ENCODE measurements around the gene KBTBD4.
"Not testable (repeated sequence)": the region's sequence is repeated elsewhere in the genome, so short reads cannot be mapped to it uniquely, and the experiment has no call there.

The KBTBD4 gene

DNA sequence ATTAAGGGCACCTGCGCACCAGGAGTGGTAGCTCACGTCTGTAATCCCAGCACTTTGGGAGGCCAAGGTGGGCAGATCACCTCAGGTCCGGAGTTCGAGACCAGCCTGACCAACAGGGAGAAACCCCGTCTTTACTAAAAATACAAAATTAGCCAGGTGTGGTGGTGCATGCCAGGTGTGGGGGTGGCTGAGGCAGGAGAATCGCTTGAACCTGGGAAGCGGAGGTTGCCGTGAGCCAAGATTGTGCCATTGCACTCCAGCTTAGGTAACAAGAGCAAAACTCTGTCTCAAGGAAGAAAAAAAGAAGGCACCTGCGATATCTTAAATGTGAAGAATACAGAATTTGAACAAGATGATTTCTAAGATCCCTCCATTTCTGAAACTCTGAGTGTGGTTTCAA lies 52.7 kb downstream of the KBTBD4 start:
- not testable (repeated sequence) for DNase-seq (ENCODE audit: low spot score)

DNA sequence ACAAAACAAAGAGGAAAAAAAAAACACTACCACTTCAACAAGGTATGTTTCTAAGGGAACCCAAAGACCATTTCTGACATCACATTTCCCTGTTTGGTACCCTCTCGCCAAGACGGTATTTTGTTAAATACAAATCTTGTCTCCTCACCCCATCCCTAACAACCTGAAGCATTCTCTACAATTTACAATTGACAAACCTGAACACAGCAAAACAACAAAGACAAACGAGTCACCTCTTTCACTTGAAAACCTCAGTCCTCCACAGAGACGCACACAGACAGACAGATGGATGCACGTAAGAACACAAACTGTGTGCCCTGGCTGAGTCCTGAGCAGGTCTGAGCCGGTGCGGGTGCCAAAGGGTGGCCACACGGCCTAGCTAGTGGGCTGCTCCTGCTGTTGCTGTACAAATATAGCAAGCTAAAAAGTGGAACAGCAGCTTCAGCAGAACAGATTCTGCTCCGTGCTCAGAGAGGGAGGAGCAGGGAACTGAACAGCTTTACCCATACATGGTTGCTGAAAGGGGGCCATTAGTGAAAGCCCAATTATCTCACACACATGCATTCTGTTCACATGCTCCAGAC lies 54.4 kb downstream of the KBTBD4 start:
- DNase-seq (ENCODE audit: low spot score) = peak; percentile 40

DNA sequence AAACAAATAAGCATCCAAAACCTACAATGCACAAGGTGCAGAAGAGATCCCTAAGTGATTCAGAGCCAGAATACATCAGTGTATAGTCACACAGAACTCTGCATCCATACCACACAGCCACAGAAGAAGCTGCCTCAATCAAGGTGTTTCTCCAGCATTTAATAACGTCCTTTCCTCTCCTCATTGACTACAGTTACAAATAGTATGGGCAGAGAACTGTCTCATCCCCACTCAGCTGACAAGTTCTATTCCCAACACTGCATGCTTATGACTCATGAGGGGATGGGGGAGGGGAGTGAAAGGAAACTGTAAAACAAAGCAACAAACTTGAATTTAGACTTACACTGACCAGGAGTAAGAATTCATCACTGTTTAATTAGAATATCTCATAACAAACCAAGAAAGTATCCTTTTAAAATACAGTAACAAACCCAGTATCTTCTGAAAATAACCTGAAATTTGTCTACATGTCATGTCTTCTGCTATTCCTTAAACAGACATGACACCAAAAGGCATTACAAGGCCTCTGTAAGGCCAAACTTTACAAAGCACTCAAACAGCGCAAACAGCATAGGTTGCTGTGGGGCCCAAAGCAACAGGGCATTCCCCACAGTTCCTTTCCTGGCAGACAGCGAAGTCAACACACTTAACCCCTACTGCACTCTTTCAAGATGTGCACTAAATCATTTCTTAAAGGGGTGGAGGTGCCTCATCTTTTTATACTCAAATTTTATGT lies 55.1 kb downstream of the KBTBD4 start:
- no peak for DNase-seq (ENCODE audit: low spot score)

Small RNAs within 50 kb of the gene (small RNA-seq; reads per million reads assigned to genes)
- gene RN7SL652P = 0 to 0.13 reads per million in 2 experiments
- 0.24 to 2.4 reads per million in 2 experiments for gene RNU5E-10P

Data from SK-N-DZ (cell line).